NOMO-1 (cell line): ENCODE results near the gene KRT86.
"Not testable (repeated sequence)": the region's sequence is repeated elsewhere in the genome, so short reads cannot be mapped to it uniquely, and the experiment has no call there.

Source experiments
- DNase-seq, 2 experiments: peaks; one replicate each; lab custom pipeline; 2025; ENCODE audit not compliant: unreplicated experiment in 2 of 2; lab: John Stamatoyannopoulos, UW

Gene KRT86

GRCh38 chr12:52290483-52291134 lies 16.2 kb downstream of the KRT86 start:
- not testable (repeated sequence) for DNase-seq

DNA sequence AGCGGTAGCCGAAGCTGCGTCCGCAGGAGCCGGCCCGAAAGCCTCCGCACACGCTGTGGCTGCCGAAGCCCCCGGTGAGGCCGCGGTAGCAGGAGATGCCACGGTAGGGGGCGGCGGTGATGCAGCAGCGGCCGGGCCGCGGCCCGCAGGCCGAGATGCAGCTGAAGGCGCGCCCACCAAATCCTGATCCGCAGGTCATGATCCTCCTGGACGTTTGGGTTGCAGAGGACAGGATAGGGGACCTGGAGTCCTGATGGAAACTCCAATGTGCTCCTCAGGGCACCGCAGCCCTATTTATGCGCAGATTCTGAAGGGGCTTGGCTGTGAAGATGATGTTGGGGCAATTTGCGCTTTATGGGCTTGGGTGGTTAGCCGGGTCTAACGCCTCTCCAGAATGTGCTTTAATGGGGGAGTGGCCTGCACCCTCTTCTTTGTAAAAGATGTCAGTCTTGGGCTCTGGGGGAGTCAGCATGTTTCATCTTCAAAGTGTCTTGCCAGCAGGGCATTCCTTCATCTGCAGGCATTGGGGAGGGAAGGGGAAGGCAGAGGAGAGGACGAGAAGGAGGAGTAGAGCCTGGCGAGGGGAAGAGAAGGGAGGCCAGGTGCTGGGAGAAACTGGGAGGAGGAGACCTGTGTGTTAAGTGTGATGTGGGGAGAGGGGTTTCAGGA lies 17.0 kb downstream of the KRT86 start, which contains the start of gene KRT81:
Gene KRT81, minus strand, starts transcription at position 268 of the 669 bp plus-strand sequence. Its CDS starts 69 bp downstream, at position 199.
- no peak for DNase-seq

DNA sequence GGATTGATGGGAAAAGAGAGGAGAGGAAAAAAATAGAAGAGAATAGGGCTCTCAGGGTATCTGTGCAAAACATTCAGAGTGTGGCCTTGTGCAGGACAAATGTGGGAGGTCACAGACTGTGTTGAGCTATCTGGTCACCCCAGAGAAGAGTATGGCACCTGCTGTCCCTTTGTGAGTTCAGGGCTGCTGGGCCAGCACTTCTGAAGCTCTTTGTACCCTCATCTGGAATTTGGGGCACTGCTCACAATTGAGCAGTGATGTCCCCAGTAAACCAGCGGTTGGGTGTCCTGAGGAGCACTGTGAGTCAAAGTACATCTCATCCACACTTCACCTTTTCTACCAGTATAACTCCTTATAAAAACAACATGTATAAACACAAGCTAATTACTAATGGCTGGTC lies 19.5 kb downstream of the KRT86 start:
- no peak for DNase-seq

DNA sequence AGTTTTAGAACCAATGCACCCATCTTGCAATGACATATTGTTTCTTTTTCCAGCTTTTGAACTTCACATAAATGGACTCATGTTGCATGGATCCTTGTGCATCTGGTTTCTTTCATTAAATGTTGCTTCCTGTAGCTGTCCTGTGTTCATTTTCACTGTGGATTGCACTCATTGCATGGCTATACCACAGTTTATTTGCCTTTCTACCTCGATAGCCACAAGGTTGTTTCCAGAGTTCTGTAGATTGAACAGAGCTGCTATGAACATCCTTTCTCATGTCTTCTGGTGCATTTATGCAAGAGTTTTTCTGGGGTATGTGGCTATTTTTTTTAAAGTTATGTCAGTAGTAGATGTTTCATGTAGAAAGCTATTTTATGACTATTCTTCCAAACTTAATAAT lies 20.4 kb downstream of the KRT86 start:
- no peak for DNase-seq

- peak; percentile 56 to 73 for DNase-seq
These were observed 21.2 kb downstream of the KRT86 start for GRCh38 chr12:52295663-52296062.

GRCh38 chr12:52296572-52297215 lies 22.2 kb downstream of the KRT86 start:
- no peak for DNase-seq

DNA sequence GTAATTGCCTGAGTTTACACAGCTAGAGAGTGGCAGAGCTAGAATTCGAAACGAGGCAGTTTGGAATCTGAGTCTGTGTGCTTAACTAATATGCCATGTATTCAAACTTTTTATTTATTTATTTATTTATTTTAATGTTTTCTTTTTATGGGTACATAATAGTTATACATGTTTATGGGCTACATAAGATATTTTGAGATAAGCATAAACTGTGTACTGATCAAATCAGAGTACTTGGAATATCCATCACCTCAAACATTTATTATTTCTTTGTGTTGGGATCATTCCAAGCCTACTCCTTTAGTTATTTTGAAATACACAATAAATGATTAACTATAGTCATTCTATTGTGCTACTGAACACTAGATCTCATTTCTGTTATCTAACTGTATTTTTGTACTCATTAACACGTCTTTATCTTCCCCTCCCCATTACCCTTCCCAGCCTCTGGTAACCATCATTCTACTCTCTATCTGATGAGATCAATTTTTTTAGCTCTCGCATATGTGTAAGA lies 24.3 kb downstream of the KRT86 start:
- DNase-seq, result no peak

DNA sequence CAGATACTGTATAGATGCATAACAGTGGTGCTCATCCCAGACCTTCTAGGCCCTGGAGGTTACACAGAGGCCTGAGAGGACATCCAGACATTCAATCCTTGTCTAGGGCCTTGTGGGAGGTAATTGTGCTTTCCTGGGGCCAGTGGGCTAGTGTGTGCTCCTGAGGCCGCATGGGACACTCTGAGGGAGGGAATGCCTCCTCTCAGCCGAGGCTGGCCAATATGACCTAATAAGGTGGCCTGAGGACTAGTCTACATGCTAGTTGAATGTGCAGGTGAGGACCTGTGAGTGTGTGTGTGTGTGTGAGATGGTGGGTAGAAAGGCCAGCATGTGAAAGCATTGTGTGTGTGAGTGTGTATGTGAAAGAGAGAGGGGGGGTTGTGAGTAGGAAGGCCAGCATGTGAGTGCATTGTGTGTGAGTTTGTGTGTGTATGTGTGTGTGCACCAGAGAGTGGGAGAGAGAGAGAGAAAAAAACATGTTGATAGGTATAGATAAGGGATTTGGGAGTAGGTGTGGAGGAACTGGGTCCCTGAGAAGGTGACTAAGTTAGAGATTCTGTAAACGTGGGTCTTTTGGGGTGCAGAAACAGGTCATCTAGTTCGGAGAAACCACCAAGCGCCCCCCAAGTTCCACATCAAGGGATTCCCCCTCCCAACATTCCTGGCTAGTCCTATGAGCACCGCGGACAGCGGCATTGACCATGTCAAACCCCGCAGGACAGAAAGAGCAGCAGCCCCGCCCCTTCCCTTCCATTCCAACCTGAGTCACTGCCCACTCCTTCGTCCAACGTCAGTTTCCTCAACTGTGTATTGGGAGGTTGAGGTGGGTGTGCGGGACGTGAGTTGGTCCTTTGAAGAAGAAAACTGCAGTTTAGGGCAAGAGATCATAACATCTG lies 26.6 kb downstream of the KRT86 start:
- DNase-seq, result no peak

DNA sequence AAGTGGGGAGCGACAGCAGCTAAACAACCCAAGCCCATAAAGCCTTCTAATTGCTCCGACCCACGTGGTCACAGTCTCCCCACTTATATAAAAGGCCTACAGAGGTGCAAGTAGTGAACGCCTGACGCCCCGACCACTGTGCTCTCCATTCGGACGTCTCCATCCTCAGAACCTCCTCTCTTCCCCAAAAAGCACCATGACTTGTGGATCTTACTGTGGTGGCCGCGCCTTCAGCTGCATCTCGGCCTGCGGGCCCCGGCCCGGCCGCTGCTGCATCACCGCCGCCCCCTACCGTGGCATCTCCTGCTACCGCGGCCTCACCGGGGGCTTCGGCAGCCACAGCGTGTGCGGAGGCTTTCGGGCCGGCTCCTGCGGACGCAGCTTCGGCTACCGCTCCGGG lies 27.3 kb downstream of the KRT86 start:
- DNase-seq, result not testable (repeated sequence)

GRCh38 chr12:52302242-52302914 lies 27.9 kb downstream of the KRT86 start:
- DNase-seq, result not testable (repeated sequence)

- peak; percentile 17 to 27 for DNase-seq
These were observed 30.5 kb downstream of the KRT86 start for GRCh38 chr12:52304941-52305411.

- no peak for DNase-seq
These were observed 31.7 kb downstream of the KRT86 start for GRCh38 chr12:52305921-52306705.

DNA sequence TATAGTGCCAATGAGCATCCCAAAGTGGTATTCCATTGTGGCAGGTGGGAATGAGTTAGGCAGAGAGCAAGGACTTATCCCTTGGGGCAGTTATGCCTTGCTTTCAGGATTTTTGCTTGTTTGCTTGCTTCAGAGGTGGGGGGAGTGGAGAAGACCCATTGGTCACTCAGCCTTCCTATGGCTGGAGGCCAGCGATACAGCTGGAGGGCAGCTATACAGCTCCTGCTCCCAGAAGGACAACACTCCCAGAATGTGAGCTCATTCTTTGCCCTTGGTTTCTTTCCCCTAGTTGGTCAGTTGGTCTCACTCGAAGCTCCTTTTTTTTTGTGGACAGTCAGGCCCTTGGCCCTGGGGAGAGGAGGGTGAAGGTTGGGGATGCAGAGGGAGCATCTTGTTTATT lies 32.3 kb downstream of the KRT86 start:
- no peak for DNase-seq

GRCh38 chr12:52307836-52308805 lies 33.7 kb downstream of the KRT86 start:
- DNase-seq, result peak; percentile 62 to 65

GRCh38 chr12:52308806-52309425 lies 34.5 kb downstream of the KRT86 start:
- no peak for DNase-seq

DNA sequence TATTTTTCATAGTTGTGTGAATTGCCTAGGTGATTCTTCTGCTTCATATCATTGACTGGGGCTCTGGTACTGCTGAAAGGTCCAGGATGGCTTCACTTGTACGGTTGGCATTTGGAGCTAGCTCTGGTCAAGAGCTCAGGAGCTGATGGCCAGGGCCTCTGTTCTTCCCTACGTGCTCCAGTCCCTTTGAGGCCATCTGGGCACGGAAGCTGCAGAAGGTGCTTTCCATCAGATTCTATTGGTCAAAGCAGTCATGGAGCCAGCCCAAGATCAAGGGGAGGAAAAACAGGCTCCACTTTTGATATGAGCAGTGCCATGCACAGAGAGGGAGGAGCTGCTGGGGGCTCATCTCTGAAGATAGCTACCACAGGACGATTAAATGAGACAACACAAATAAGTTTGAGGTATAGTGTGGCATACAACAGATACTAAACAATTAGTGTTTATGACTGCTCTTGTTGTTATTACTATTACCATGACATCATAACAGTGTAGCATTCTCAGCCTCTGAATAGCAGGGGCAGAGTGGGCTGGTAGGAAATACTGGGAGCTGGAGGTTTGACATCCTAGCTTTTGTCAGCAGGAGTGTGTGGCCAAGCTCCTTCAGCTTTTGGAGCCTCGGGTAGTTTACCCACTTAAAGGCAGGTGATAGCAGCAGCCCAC lies 36.3 kb downstream of the KRT86 start:
- no peak for DNase-seq

- no peak for DNase-seq
These were observed 36.8 kb downstream of the KRT86 start for GRCh38 chr12:52311285-52311648.
